Ascending aorta (tissue), 2 donors: ENCODE results near the gene TMEM187. TPM values are rescaled to one million over a fixed set of nuclear protein-coding genes. Genes with fewer than 3 reads are reported as not detected.

ENCODE experiments used
- DNase-seq, 2 donors: peaks; one replicate each; pipeline ENCODE4 v3.0.0-alpha.2; 2019; ENCODE audit warnings: low spot score in 2 of 2
- H3K27ac ChIP-seq, 2 donors: fragments of 200-600 bp; sonication (generic); one replicate each; pipeline ENCODE4 v1.5.1; 2016 to 2017; ENCODE audit warnings: mild to moderate bottlenecking in 1 of 2
- H3K27me3 ChIP-seq: fragments of 200-600 bp; sonication (generic); one replicate; pipeline ENCODE4 v1.5.1; 2017
- H3K36me3 ChIP-seq, 2 donors: fragments of 200-600 bp; sonication (generic); one replicate each; pipeline ENCODE4 v1.5.1; 2016
- H3K4me1 ChIP-seq, 2 donors: fragments of 200-600 bp; sonication (generic); one replicate each; pipeline ENCODE4 v1.5.1; 2016 to 2017; ENCODE audit warnings: mild to moderate bottlenecking in 1 of 2
- H3K4me3 ChIP-seq, 2 donors: fragments of 200-600 bp; sonication (generic); one replicate each; pipeline ENCODE4 v1.5.1; 2016 to 2017; ENCODE audit warnings: mild to moderate bottlenecking in 1 of 2
- H3K9me3 ChIP-seq, 2 donors: fragments of 200-600 bp; sonication (generic); one replicate each; pipeline ENCODE4 v1.5.1; 2016
- CTCF ChIP-seq, 3 experiments: fragments of 200-600 bp in 2 of 3; fragments of 450-650 bp in 1 of 3; sonication (generic) in 2 of 3; IDR thresholded peaks; one replicate each; pipeline ENCODE4 v1.5.1; 2016 to 2019; ENCODE audit warnings: antibody characterized with exemption in 3 of 3, mild to moderate bottlenecking in 1 of 3, moderate library complexity in 1 of 3
- intact Hi-C: fragments of 100-400 bp; cut with DNase I; formaldehyde crosslinking; loops from one replicate; pipeline ENCODE4 v1.15.1; 2023
- total RNA-seq: library from RNA; depleted of rRNA; stranded (reverse); fragments of >200 nt; gene quantifications from one replicate; pipeline ENCODE4 v1.1.0, GENCODE V29; 2016

Gene TMEM187
- total RNA-seq, 1 donor from 2014 or later: 4.4 TPM

DNA sequence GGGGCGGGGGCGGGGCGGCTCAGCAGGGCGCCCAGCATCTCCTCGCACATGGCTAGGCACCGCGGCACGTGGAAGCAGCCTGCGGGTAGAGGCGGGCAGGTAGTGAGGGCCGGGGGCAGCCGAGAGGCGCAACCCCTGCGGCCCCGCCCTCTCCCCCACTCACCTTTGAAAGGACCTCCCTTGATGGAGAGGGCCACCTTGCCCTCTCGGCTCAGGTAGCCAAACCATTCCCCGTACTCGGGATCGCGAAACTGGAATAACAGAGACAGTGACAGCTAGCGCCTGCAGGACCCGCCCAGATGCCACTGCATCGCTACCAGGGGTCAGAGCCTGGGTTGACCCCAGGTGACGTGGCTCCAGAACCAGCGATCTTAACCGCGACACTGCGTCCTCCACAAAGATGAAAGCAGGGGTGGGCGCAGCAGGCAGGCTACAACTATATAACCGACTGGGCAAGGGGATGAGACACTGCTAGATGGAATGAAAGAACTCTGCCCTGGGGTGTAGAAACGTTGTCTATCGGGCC lies 37.2 kb upstream of the TMEM187 start:
- Histone ChIP-seq H3K4me3 (peak overlapping the region; percentile 82 to 93), H3K4me1 (peaks cover 0 to 9% of the 10 kb centered on the region in 2 donors), H3K27me3 (no peaks in the 10 kb centered on the region), H3K9me3 (no peaks in the 10 kb centered on the region), H3K27ac (no peak overlapping the region), H3K36me3 (peaks cover 18 to 19% of the 10 kb centered on the region in 2 donors)
- TF ChIP-seq CTCF (IDR thresholded peaks at IDR 0.05): no peak
- intact Hi-C loops: no loop called here
- no peak for DNase-seq

DNA sequence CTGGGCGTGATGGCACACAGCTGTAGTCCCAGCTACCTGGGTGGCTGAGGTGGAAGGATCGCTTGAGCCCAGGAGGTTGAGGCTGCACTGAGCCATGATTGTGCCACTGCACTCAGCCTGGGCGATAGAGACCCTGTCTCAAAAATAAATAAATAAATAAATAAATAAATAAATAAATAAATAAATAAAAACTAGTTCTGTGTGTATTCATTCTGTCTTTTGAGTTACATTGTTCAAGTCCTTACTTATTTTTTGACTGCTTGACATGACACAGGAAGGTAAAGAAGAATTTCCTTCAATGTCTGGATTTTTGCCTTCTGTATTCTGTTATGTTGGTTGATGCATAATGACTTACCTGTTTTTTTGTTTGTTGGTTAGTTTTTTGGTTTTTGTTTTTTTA lies 35.5 kb upstream of the TMEM187 start:
- TF ChIP-seq CTCF (IDR thresholded peaks at IDR 0.05): no peak
- no peaks in the 10 kb centered on the region for H3K9me3 ChIP-seq
- intact Hi-C loops: no loop called here
- H3K36me3 ChIP-seq: peaks cover 4 to 5% of the 10 kb centered on the region in 2 donors
- H3K4me1 ChIP-seq: peaks cover 0 to 9% of the 10 kb centered on the region in 2 donors
- DNase-seq: no peak
- H3K27me3 ChIP-seq: no peaks in the 10 kb centered on the region
- H3K4me3 ChIP-seq: no peak overlapping the region
- H3K27ac ChIP-seq: no peak overlapping the region

GRCh38 chrX:153938226-153938786 lies 34.2 kb upstream of the TMEM187 start:
- Histone ChIP-seq H3K27me3 (no peaks in the 10 kb centered on the region), H3K4me3 (no peak overlapping the region), H3K9me3 (no peaks in the 10 kb centered on the region), H3K36me3 (no peaks in the 10 kb centered on the region), H3K4me1 (peaks cover 0 to 9% of the 10 kb centered on the region in 2 donors), H3K27ac (no peak overlapping the region)
- no peak for TF ChIP-seq CTCF (IDR thresholded peaks at IDR 0.05)
- intact Hi-C loops: no loop called here
- DNase-seq: no peak

DNA sequence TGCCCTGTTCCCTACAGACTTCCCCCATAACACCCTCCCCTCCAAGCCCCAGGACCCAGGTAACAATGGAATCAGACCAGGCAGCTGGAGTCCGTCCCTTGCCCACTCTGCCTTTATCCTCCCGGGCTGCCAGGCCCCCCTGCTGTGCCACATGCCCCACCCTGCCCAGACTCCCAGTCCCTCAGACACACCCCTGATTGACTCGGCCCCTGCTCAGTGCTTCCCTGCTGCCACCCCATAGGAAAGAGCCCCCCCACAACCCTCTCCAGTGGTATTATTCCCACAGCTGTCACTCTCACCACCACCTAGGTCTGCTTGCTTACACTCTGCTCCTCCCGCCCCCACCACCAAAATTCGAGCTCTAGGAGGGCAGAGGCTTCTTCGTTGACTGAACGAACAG lies 33.0 kb upstream of the TMEM187 start:
- H3K27ac ChIP-seq: no peak overlapping the region
- no peaks in the 10 kb centered on the region for H3K36me3 ChIP-seq
- H3K9me3 ChIP-seq: no peaks in the 10 kb centered on the region
- H3K27me3 ChIP-seq: no peaks in the 10 kb centered on the region
- TF ChIP-seq CTCF (IDR thresholded peaks at IDR 0.05): no peak
- intact Hi-C loops: no loop called here
- DNase-seq: no peak
- H3K4me3 ChIP-seq: no peak overlapping the region
- no peaks in the 10 kb centered on the region for H3K4me1 ChIP-seq

GRCh38 chrX:153941336-153942252 lies 31.0 kb upstream of the TMEM187 start:
- Histone ChIP-seq H3K27me3 (no peaks in the 10 kb centered on the region), H3K4me3 (no peak overlapping the region), H3K9me3 (no peaks in the 10 kb centered on the region), H3K27ac (no peak overlapping the region), H3K4me1 (no peaks in the 10 kb centered on the region), H3K36me3 (no peaks in the 10 kb centered on the region)
- TF ChIP-seq CTCF (IDR thresholded peaks at IDR 0.05): no peak
- no peak for DNase-seq
- intact Hi-C loops: no loop called here
